RPMI8226 (cell line): ENCODE results near the gene SPSB1.
"Not testable (repeated sequence)": the region's sequence is repeated elsewhere in the genome, so short reads cannot be mapped to it uniquely, and the experiment has no call there.

Experiments used
- DNase-seq: peaks from one replicate; pipeline ENCODE4 v3.0.0-alpha.2; 2015

Gene SPSB1

GRCh38 chr1:9280015-9280860 lies 12.5 kb upstream of the SPSB1 start:
- peak; percentile 45 for DNase-seq

GRCh38 chr1:9281071-9281827 lies 11.4 kb upstream of the SPSB1 start:
- DNase-seq = peak; percentile 40

GRCh38 chr1:9281908-9282695 lies 10.6 kb upstream of the SPSB1 start:
- DNase-seq = peak; percentile 45

GRCh38 chr1:9282696-9282955 lies 10.1 kb upstream of the SPSB1 start:
- DNase-seq = no peak

- DNase-seq = no peak
Measured at GRCh38 chr1:9284061-9284460, 8.6 kb upstream of the SPSB1 start.

- peak; percentile 78 for DNase-seq
Measured at GRCh38 chr1:9286556-9286955, 6.1 kb upstream of the SPSB1 start.

- peak; percentile 86 for DNase-seq
Measured at GRCh38 chr1:9289090-9289534, 3.6 kb upstream of the SPSB1 start.

GRCh38 chr1:9289711-9290485 lies 2.8 kb upstream of the SPSB1 start:
- DNase-seq = peak; percentile 37

GRCh38 chr1:9291914-9292360 lies 757 bp upstream of the SPSB1 start:
- DNase-seq = peak; percentile 40

- no peak for DNase-seq
Measured at GRCh38 chr1:9293241-9293532, 493 bp downstream of the SPSB1 start.

- peak; percentile 55 for DNase-seq
Measured at GRCh38 chr1:9293533-9294404, 1.1 kb downstream of the SPSB1 start.

GRCh38 chr1:9294405-9294773 lies 1.7 kb downstream of the SPSB1 start:
- DNase-seq = peak; percentile 39

GRCh38 chr1:9294910-9295636 lies 2.4 kb downstream of the SPSB1 start:
- DNase-seq = peak; percentile 80

- no peak for DNase-seq
Measured at GRCh38 chr1:9295884-9296283, 3.2 kb downstream of the SPSB1 start.

- no peak for DNase-seq
Measured at GRCh38 chr1:9296850-9297249, 4.2 kb downstream of the SPSB1 start.

GRCh38 chr1:9297831-9298230 lies 5.1 kb downstream of the SPSB1 start:
- no peak for DNase-seq

- DNase-seq = no peak
Measured at GRCh38 chr1:9298282-9298681, 5.6 kb downstream of the SPSB1 start.

- DNase-seq = not testable (repeated sequence)
Measured at GRCh38 chr1:9299571-9300541, 7.2 kb downstream of the SPSB1 start.

GRCh38 chr1:9300573-9300972 lies 7.9 kb downstream of the SPSB1 start:
- DNase-seq = no peak
